NT2/D1 (cell line): Measurements from ENCODE around the gene LRRC8E.

Source experiments
- SUZ12 ChIP-seq: IDR thresholded peaks from 2 replicates; pipeline ENCODE4 v1.6.1; 2011; ENCODE audit not compliant: insufficient read length, insufficient read depth; ENCODE audit errors: extremely low read depth
- YY1 ChIP-seq: IDR thresholded peaks from 2 replicates; pipeline ENCODE4 v1.6.1; 2011; ENCODE audit not compliant: insufficient read length, insufficient read depth
- ZNF274 ChIP-seq: IDR thresholded peaks from 2 replicates; pipeline ENCODE4 v1.6.1; 2011; ENCODE audit warnings: mild to moderate bottlenecking, low read depth, low read length

- no peak for TF ChIP-seq YY1
- TF ChIP-seq ZNF274, result no peak
- no peak for TF ChIP-seq SUZ12
These were observed 25.8 kb upstream of the LRRC8E start for GRCh38 chr19:7862413-7862951.
